SU-DHL-6 (cell line): ENCODE data around the gene POLR3B.

Experiments
- CTCF ChIP-seq: fragments of 200-600 bp; sonication (generic); IDR thresholded peaks from one replicate; pipeline ENCODE4 v1.5.1; 2017; ENCODE audit warnings: antibody characterized with exemption, mild to moderate bottlenecking, low read length, moderate library complexity; ENCODE audit not compliant: insufficient read depth, poor library complexity, severe bottlenecking
- EZH2phosphoT487 ChIP-seq: fragments of 200-600 bp; sonication (generic), shearing (Covaris generic); conservative IDR thresholded peaks from 2 replicates; pipeline ENCODE4 v1.6.1; 2018; ENCODE audit warnings: mild to moderate bottlenecking, antibody characterized with exemption, low read length, moderate library complexity, mixed read lengths

GRCh38 chr12:106331599-106331998, 25.9 kb upstream of the POLR3B start:
- TF ChIP-seq CTCF = no peak
- no peak for TF ChIP-seq EZH2phosphoT487
